Stimulated activated CD4-positive, alpha-beta T cell treated with anti-CD3 and anti-CD28 coated beads, Interleukin-2, amount 100 ng/mL, for 4 hours (primary cell): Measurements from ENCODE around the gene UBR1.
"Not testable (repeated sequence)": the region's sequence is repeated elsewhere in the genome, so short reads cannot be mapped to it uniquely, and the experiment has no call there.

Experiments
- DNase-seq: peaks from one replicate; pipeline ENCODE4 v3.0.0-alpha.2; 2020; ENCODE audit warnings: low read depth

The UBR1 gene

DNA sequence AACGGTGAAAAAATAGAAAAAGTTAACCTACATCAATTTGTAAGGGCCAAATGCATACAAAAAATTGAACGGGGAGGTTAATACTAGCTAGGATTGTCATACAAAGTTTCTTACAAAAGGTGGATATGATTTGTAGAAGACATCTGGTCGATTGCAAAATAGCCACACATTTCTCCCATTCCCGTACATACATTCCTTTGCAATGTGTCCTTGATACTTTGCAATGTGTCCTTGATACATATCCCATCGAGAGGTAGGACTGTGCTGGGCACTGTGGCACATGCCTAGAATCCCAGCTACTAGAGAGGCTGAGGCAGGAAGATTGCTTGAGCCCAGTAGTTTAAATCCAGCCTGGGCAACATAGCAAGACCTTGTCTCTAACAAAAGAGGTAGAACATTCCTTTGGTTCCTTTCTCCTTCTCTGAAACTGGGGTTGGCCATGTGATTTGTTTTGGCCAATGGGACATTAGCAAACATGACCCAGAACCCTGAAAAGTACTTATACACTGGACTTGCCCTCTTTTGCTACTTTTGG is 194.7 kb downstream of the UBR1 start:
- DNase-seq = no peak

DNA sequence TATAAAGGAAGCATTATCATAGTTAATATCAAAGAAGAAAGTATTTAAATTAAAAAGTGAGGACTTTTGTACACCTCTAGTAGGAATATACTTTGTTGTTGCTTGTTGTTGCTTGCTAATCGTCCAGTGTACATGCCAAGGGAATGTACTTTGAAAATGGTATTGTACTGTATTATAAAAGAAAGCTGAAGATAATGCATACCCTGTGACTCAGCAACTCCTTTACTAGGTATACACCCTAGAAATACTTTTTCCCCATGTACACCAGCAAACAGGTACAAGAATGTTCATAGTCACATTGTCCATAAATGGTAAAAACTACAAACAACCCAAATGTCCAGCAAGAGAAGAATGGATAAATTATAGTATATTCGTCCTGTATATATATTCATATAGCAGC is 197.3 kb downstream of the UBR1 start:
- DNase-seq = no peak

DNA sequence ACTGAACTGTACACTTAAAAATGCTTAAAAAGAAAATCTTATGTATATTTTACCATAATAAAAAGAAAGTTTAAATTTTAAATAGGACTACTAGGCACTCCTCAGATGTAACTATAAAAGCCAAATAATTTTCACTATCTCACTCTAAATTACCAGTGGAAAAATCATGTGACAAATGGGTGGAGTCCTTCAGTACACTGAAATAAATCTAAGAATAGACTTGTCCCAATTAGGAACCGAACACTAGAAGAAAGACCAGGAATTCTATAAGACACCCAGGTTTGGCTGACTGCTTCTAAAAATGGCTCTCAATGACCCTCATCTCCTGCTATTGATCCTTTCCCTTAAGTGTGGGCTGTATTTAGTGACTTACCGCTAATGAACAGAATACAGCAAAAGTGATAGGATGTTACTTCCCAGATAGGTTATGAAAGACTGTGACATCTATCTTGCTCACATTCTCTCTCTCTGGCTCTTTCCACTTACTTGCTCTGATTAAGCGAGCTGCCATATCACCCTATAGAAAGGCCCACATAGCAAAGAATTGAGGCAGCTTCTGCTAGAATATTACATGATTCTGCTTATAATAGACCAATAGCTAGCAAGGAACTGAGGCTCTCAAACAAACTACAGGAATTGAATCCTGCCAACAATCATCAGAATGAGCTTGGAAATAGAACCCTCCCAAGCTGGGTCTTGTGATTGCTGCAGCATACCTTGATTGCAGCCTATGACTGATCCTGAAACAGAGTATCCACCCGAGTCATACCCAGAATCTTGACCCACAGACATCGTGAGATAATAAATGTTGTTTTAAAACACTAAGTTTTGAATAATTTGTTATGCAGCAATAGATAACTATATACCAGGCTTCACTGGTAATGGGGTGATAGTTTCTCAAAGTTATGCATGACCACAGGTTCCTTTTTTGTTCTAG is 202.2 kb downstream of the UBR1 start:
- DNase-seq = no peak

DNA sequence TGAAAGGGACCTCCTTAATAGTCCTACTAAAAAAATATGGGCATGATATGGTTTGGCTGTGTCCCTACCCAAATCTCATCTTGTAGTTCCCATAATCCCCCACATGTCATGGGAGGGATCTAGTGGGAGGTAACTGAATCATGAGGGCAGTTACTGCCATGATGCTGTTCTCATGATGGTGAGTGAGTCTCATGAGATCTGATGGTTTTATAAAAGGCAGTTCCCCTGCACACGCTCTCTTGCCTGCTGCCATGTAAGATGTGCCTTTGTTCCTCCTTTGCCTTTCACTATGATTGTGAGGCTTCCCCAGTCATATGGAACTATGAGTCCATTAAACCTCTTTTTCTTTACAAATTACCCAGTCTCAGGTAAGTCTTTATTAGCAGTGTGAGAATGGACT is 211.9 kb downstream of the UBR1 start:
- DNase-seq = not testable (repeated sequence)
